Neural cell (in vitro differentiated cells): Measurements from ENCODE around the gene CNTNAP3.
"Not testable (repeated sequence)": the region's sequence is repeated elsewhere in the genome, so short reads cannot be mapped to it uniquely, and the experiment has no call there.

Experiments used
- EP300 ChIP-seq: fragments of 450-650 bp; conservative IDR thresholded peaks from 2 replicates; pipeline ENCODE4 v1.6.1; 2014; ENCODE audit warnings: antibody characterized with exemption, mild to moderate bottlenecking, moderate library complexity; ENCODE audit not compliant: poor library complexity, severe bottlenecking
- EZH2 ChIP-seq: fragments of 200-600, 300-800 bp; shearing (Covaris generic), sonication (generic); IDR thresholded peaks from 2 replicates; pipeline ENCODE4 v1.6.1; 2014; ENCODE audit warnings: antibody characterized with exemption, low read length, borderline replicate concordance, mild to moderate bottlenecking; ENCODE audit not compliant: insufficient read depth, poor library complexity, severe bottlenecking
- POLR2AphosphoS5 ChIP-seq: IDR thresholded peaks from 2 replicates; pipeline ENCODE4 v1.6.1; 2012
- RAD21 ChIP-seq: fragments of 450-650 bp; conservative IDR thresholded peaks from 2 replicates; pipeline ENCODE4 v1.6.1; 2014; ENCODE audit warnings: antibody characterized with exemption, mild to moderate bottlenecking, moderate library complexity
- SMC3 ChIP-seq: fragments of 450-650 bp; conservative IDR thresholded peaks from 2 replicates; pipeline ENCODE4 v1.6.1; 2014; ENCODE audit warnings: antibody characterized with exemption, mild to moderate bottlenecking, moderate library complexity; ENCODE audit not compliant: poor library complexity
- TAF1 ChIP-seq: IDR thresholded peaks from 2 replicates; pipeline ENCODE4 v1.6.1; 2012; ENCODE audit warnings: low read depth
- TF ChIP-seq, protein P1 (sequence below): fragments of 450-650 bp; IDR thresholded peaks from 2 replicates; pipeline ENCODE4 v1.5.1; 2014; ENCODE audit warnings: antibody characterized with exemption, mild to moderate bottlenecking, moderate library complexity; ENCODE audit not compliant: poor library complexity, severe bottlenecking
- TF ChIP-seq, protein P2 (sequence below): IDR thresholded peaks from 2 replicates; pipeline ENCODE4 v1.6.1; 2012; ENCODE audit warnings: borderline replicate concordance

DNA sequence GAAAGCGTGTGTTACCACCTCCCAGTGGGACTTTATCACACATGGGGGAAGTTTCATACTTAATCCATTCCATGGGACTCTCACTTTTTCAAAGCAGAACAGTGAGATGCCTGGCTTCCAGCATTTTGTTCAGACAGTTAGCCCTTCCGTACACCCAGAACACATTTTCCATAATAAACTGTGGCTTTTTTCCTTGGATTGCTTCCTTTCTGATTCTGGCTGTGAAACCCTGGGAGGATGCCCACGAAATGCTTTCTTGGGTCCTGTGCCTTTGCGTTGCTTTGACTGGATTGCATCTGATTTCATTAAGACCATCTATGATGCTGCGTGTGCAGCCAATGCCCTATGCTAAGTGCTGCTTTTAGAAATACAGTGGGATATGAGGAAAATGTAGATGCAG, 259.1 kb downstream of the CNTNAP3 start:
- TF ChIP-seq POLR2AphosphoS5, TAF1, EP300, RAD21, SMC3, EZH2: not testable (repeated sequence)
- TF ChIP-seq, protein P1, sequence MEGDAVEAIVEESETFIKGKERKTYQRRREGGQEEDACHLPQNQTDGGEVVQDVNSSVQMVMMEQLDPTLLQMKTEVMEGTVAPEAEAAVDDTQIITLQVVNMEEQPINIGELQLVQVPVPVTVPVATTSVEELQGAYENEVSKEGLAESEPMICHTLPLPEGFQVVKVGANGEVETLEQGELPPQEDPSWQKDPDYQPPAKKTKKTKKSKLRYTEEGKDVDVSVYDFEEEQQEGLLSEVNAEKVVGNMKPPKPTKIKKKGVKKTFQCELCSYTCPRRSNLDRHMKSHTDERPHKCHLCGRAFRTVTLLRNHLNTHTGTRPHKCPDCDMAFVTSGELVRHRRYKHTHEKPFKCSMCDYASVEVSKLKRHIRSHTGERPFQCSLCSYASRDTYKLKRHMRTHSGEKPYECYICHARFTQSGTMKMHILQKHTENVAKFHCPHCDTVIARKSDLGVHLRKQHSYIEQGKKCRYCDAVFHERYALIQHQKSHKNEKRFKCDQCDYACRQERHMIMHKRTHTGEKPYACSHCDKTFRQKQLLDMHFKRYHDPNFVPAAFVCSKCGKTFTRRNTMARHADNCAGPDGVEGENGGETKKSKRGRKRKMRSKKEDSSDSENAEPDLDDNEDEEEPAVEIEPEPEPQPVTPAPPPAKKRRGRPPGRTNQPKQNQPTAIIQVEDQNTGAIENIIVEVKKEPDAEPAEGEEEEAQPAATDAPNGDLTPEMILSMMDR, result not testable (repeated sequence)
- TF ChIP-seq, protein P2, sequence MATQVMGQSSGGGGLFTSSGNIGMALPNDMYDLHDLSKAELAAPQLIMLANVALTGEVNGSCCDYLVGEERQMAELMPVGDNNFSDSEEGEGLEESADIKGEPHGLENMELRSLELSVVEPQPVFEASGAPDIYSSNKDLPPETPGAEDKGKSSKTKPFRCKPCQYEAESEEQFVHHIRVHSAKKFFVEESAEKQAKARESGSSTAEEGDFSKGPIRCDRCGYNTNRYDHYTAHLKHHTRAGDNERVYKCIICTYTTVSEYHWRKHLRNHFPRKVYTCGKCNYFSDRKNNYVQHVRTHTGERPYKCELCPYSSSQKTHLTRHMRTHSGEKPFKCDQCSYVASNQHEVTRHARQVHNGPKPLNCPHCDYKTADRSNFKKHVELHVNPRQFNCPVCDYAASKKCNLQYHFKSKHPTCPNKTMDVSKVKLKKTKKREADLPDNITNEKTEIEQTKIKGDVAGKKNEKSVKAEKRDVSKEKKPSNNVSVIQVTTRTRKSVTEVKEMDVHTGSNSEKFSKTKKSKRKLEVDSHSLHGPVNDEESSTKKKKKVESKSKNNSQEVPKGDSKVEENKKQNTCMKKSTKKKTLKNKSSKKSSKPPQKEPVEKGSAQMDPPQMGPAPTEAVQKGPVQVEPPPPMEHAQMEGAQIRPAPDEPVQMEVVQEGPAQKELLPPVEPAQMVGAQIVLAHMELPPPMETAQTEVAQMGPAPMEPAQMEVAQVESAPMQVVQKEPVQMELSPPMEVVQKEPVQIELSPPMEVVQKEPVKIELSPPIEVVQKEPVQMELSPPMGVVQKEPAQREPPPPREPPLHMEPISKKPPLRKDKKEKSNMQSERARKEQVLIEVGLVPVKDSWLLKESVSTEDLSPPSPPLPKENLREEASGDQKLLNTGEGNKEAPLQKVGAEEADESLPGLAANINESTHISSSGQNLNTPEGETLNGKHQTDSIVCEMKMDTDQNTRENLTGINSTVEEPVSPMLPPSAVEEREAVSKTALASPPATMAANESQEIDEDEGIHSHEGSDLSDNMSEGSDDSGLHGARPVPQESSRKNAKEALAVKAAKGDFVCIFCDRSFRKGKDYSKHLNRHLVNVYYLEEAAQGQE, result not testable (repeated sequence)
